ENCODE results near the gene CACNB1.
"Not testable (repeated sequence)": the region's sequence is repeated elsewhere in the genome, so short reads cannot be mapped to it uniquely, and the experiment has no call there.

The CACNB1 gene

GRCh38 chr17:39177256-39177655 lies 20.2 kb downstream of the CACNB1 start:
- DNase-seq (ENCODE audit: low read depth in 2 of 3, low spot score in 2 of 3), result no peak

- DNase-seq (ENCODE audit: low read depth in 2 of 3, low spot score in 2 of 3), result no peak
These were observed 21.8 kb downstream of the CACNB1 start for GRCh38 chr17:39175695-39176093.

DNA sequence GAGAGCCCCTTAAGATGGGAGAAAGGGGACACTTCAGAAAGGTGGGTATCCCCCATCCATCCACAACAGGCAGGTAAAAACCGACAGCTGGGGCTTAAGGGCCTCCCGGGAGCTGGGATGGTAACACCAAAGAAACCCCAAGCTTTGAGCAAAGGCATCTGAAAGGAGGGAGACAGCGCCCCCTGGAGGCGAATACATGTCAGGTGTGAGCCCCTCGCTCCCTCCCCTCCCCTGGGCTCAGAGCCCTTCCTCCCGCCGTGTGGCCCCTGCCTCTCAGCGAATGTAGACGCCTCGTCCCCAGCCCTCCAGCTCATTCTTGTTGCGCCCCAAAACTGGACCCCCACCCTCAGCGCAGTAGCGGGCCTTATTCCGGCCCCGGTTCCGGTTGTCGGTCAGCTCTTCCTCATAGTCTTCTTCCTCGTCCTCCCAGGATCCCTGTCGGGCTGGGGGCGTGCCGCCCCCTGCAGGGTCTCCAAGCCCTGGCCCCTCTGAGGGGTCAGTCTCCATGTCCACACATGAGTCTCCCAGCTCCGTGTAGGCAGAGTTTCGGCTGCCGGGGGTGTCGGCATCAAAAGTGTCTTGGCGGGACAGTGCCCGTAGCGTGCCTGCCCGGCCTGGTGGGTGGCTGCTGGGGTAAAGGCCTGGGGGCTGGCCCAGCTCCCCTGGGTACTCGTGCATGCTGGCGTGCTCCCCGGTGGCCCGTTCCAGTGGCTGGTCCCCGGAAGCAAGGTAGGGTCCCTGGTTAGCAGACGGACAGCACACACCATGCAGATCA lies 22.4 kb downstream of the CACNB1 start:
- DNase-seq (ENCODE audit: low read depth in 2 of 3, low spot score in 2 of 3), result peak in 1 of 3 experiments; percentile 74

DNA sequence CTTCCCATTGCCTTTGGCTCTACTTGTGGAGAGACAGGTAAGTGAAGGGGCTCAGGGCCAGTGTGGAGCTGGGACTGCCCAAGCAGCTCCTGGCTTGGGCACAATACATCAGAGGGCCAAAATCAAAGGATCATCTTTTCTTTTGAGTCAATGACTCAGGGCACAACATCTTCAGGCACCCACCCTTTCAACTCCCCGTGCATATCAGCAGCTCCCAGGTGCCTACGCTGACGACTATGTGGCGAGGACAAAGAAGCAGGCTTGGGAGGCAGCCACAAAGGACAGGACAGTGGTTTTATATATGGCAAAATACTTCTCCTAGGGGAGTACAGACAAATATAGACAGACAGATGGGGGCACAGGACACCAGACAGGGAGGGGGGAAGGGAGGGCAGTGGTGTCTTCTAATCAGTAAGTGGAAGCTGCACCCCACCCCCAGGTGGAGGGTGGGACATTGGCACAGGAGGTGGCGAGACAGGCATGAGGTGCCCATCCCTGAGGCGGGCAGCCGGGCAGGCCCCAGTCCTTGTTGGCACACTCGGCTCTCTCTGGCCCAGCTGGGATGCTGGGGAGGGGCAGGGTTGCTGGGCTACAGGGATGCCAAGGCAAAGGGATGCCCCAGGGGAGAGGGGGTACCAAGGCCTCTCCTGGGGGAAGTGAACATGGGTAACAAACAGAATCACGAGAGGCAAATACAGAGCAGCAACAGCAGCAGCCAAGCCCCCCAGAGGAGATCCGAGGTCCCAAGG lies 23.8 kb downstream of the CACNB1 start:
- no peak for DNase-seq (ENCODE audit: low read depth in 2 of 3, low spot score in 2 of 3)

DNA sequence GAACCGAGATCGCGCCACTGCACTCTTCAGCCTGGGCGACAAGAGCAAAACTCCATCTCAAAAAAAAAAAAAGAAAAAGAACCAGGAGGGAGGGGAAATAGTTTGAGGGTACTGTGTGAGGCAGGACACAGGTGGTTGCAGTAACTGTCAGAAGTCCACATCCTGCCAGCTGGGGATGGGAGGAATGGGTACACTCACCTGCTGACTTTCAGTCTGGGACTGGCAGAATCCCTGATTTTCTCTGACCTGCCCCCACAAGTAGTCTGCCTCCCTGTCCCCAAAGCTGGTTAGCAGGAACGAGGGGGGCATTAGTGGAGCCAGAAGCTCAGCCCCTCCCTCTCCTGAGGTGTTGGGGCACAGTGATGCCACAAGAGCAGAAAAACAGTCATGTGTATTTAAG lies 24.4 kb downstream of the CACNB1 start:
- no peak for DNase-seq (ENCODE audit: low read depth in 2 of 3, low spot score in 2 of 3)

- DNase-seq (ENCODE audit: low read depth in 2 of 3, low spot score in 2 of 3), result no peak
These were observed 25.5 kb downstream of the CACNB1 start for GRCh38 chr17:39171933-39172332.

GRCh38 chr17:39170558-39170957 lies 26.9 kb downstream of the CACNB1 start:
- DNase-seq (ENCODE audit: low read depth in 2 of 3, low spot score in 2 of 3), result no peak

DNA sequence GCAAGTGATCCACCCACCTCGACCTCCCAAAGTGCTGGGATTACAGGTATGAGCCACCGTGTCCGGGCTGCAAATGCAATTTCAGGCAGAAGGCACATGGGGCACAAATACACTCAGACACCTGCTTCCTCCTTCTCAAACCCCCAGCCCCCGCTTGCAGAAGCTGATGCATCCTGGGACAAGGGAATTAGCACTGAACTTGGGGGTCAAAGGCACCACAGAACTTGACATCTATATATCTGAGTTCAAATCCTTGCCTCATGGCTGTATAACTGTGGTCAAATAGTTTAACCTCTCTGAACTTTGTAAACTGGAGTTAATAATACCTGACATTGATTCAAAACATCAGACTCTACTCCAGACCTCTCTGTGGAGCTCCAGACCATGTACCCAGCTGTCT lies 27.4 kb downstream of the CACNB1 start:
- DNase-seq (ENCODE audit: low read depth in 2 of 3, low spot score in 2 of 3), result no peak

DNA sequence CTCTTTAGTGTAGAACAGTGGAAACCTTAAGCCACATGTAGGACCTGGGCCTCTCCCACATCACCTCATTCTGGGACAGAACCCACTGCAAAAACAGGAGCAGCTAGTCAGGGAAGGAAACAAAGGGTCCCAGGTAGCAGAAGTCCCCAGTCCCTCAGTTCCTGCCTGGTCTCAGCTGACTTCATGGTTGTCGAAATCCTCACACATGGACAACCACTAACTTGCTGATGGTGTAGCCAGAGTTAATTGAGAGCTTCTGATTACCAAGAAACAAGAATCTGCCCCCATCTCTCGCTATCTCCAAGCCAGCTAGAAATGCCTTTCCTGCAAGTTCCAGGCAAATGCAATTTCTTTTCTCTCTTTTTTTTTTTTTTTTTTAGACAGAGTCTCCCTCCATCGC lies 28.0 kb downstream of the CACNB1 start:
- no peak for DNase-seq (ENCODE audit: low read depth in 2 of 3, low spot score in 2 of 3)

DNA sequence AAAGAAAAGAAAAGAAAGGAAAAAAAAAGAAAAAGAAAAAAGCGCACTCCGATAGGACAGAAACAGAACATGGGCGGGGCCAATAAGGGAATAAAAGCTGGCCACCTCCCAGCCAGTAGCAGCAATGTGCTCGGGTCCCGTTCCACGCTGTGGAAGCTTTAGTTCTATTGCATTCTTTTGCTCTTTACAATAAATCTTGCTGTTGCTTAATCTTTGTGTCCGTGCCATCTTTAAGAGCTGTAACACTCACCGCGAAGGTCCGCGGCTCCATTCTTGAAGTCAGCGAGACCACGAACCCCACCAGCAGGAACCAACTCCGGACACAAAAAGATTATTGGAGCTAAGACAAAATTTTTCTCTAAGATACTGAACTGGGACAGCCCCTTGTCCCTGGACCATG lies 28.4 kb downstream of the CACNB1 start:
- no peak for DNase-seq (ENCODE audit: low read depth in 2 of 3, low spot score in 2 of 3)

- not testable (repeated sequence) for DNase-seq (ENCODE audit: low read depth in 2 of 3, low spot score in 2 of 3)
These were observed 29.0 kb downstream of the CACNB1 start for GRCh38 chr17:39168503-39168902.

- DNase-seq (ENCODE audit: low read depth in 2 of 3, low spot score in 2 of 3), result no peak
These were observed 30.0 kb downstream of the CACNB1 start for GRCh38 chr17:39167476-39167875.

- no peak for DNase-seq (ENCODE audit: low read depth in 2 of 3, low spot score in 2 of 3)
These were observed 30.8 kb downstream of the CACNB1 start for GRCh38 chr17:39166437-39167335.

- no peak for DNase-seq (ENCODE audit: low read depth in 2 of 3, low spot score in 2 of 3)
These were observed 31.6 kb downstream of the CACNB1 start, which contains the start of gene ARL5C for GRCh38 chr17:39165841-39166349. ARL5C (minus strand) TSS chr17:39166161; CDS start chr17:39165760, 401 bp downstream.

DNA sequence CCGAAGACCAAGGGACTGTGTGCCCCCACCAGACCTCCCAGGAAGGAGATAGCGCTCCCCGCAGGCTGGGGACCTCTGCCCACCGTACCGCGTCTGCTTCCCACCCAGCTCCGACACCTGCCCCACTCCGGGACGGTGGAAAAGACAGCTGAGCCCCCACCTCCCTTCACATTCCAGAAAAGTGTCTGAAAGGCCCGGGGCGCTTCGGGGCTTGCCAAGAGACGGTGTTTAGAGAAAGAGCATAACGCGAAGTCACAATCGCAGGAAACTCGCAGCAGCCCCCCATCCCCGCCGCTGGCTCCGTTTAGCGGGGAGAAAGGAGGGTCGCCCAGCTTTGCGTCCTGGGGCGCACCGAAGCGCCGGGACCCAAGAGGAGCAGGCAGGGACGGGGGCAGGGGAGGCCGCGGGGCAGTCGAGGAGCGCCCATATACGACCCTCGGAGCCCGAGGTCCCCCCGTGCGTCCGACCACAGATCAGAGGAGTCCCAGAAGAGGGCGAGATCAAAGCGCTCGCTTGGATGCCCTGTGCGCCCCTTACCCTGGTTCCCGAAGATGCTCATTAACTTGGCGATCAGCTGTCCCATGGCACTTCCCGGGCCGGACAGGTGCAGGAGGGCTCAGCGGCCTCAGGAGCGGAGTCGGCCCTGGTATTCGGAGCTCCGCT lies 32.2 kb downstream of the CACNB1 start:
- no peak for DNase-seq (ENCODE audit: low read depth in 2 of 3, low spot score in 2 of 3)

DNA sequence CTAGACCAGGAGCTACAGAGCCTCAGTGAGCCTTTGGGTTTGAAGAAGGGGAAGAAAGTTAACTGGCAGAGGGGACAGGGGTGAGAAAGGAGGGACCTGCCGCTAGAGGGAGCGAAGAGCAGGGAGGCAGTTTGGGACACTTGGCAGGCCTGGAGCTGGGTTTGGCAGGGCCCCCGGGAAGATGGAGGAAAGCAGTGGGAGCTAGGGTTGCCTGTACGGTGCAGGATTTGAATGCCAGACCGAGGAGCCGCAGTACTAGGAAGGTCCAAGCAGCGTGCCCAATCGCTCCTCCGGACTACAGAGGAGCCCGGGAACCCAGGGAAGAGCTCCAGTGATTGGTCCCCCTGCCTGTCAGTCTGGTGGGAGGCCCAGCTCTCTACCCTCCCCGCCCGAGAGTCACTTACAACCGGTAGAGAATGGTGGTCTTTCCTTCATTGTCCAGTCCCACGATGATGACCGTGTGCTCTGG lies 32.8 kb downstream of the CACNB1 start:
- DNase-seq (ENCODE audit: low read depth in 2 of 3, low spot score in 2 of 3), result peak; percentile 52 to 65 (median 56)

GRCh38 chr17:39161962-39162361 lies 35.5 kb downstream of the CACNB1 start:
- DNase-seq (ENCODE audit: low read depth in 2 of 3, low spot score in 2 of 3), result no peak

DNA sequence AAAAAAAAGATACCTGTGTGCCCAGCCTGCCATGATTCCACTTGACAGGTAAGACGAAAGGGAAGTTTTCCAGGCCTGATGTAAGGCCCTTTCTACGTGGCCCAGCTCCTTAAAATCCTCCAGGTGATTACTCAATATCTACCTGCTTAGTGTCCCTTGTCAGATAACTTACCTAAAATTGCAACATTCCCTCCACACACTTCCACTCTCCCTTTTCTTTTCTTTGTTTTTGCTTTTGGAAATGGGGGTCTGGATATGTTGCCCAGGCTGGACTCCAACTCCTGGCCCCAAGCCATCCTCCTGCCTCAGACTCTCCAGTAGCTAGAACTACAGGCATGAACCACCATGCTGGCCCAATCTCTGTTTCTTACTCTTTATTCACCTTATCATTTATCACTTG lies 38.8 kb downstream of the CACNB1 start:
- no peak for DNase-seq (ENCODE audit: low read depth in 2 of 3, low spot score in 2 of 3)

- DNase-seq (ENCODE audit: low read depth in 2 of 3, low spot score in 2 of 3), result no peak
These were observed 41.0 kb downstream of the CACNB1 start for GRCh38 chr17:39156491-39156890.

- DNase-seq (ENCODE audit: low read depth in 2 of 3, low spot score in 2 of 3), result no peak
These were observed 41.8 kb downstream of the CACNB1 start for GRCh38 chr17:39155654-39156053.
